T-helper 1 cell treated with Interleukin-12 subunit alpha and Interleukin-12 subunit beta and Interleukin-4 antibody, amounts not matched to agents 30 μg/mL and 1 μg/mL, for 36 hours (primary cell): ENCODE results near the gene WDR43.

ENCODE experiments used
- H3K27ac Mint-ChIP-seq: one replicate; pipeline ENCODE4 v1.8.0; 2021; ENCODE audit warnings: mild to moderate bottlenecking, mixed read lengths
- H3K27me3 Mint-ChIP-seq: one replicate; pipeline ENCODE4 v1.8.0; 2021; ENCODE audit warnings: low read depth, mixed read lengths
- H3K36me3 Mint-ChIP-seq: one replicate; pipeline ENCODE4 v1.8.0; 2021; ENCODE audit warnings: low read depth, mixed read lengths
- H3K4me1 Mint-ChIP-seq: one replicate; pipeline ENCODE4 v1.8.0; 2021; ENCODE audit warnings: low read depth, mixed read lengths
- H3K4me3 Mint-ChIP-seq: one replicate; pipeline ENCODE4 v1.8.0; 2021; ENCODE audit warnings: mild to moderate bottlenecking, moderate library complexity, mixed read lengths
- H3K9me3 Mint-ChIP-seq: one replicate; pipeline ENCODE4 v1.8.0; 2021; ENCODE audit warnings: mixed read lengths

Gene WDR43

GRCh38 chr2:28934769-28935168 lies 40.3 kb downstream of the WDR43 start:
- Mint-ChIP-seq H3K27ac (no peak overlapping the region), H3K9me3 (no peaks in the 10 kb centered on the region), H3K4me3 (no peak overlapping the region), H3K36me3 (peaks cover 42% of the 10 kb centered on the region), H3K27me3 (no peaks in the 10 kb centered on the region), H3K4me1 (peaks cover 3% of the 10 kb centered on the region)

DNA sequence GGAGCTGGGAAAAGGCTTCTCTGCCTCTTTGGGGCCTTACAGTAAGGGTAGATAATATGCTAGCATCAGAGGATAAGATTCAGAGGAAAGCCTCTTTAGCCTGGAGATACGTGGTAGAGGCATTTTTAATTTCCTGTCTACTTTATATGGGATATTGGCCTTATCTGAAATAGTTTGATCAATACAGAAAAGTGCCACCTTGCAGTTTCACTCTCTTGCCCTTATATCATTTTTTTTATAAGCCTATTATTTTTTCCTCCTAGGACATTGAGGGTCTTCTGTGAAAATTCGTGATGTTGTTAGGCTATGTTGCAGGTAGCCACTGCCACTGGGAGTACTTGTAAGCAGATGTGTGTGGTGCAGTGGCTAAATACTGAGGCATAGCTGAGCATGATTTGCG lies 46.5 kb downstream of the WDR43 start:
- Mint-ChIP-seq H3K27me3 (no peaks in the 10 kb centered on the region), H3K4me3 (no peak overlapping the region), H3K9me3 (no peaks in the 10 kb centered on the region), H3K4me1 (peaks cover 8% of the 10 kb centered on the region), H3K27ac (peak overlapping the region; percentile 52), H3K36me3 (peaks cover 55% of the 10 kb centered on the region)

- Mint-ChIP-seq H3K36me3 (peaks cover 51% of the 10 kb centered on the region), H3K9me3 (no peaks in the 10 kb centered on the region), H3K27ac (peak overlapping the region; percentile 8)
Measured at GRCh38 chr2:28944535-28945248, 50.2 kb downstream of the WDR43 start.

DNA sequence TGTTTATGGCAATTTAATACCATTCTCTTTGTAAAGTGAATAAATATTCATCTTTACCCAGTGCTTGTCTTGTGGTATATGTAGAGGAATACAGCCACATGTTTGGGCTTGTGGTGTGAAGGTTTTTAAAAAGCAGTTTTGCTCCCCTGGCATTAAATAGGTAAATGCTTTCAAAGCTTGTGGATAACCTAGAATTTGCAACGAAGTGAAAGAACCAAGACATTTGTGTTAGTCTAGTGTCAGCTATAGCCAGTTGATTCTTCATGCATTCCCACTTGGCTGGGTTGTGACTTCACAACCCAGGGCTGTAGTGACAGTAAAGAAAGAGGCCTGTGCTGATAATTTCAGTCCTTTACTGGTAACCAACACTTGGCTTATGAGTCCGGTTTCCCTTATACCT lies 53.7 kb downstream of the WDR43 start:
- Mint-ChIP-seq H3K27me3 (no peaks in the 10 kb centered on the region), H3K9me3 (no peaks in the 10 kb centered on the region), H3K4me3 (no peak overlapping the region), H3K27ac (no peak overlapping the region), H3K4me1 (peaks cover 7% of the 10 kb centered on the region), H3K36me3 (peaks cover 36% of the 10 kb centered on the region)

More at GRCh38 chr2:28944535-28945248, 50.2 kb downstream of the WDR43 start:
- Mint-ChIP-seq H3K27me3 (no peaks in the 10 kb centered on the region), H3K4me1 (peaks cover 6% of the 10 kb centered on the region), H3K4me3 (no peak overlapping the region)

DNA sequence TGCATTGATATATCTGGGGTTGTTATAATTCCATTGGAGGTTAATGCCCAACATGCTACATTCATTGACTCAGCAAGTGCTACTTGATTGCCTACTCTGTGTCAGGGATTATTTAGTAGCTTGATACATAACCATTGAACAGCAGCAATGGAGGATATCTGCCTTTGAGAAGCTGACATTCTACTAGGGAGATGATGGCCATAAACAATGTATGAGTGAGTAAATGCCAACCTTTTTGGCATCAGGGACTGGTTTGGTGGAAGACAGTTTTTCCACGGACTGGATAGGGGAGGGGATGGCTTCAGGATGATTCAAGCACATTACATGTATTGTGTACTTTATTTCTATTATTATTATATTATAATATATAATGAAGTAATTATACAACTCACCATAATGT lies 54.7 kb downstream of the WDR43 start:
- Mint-ChIP-seq H3K27me3 (no peaks in the 10 kb centered on the region), H3K4me1 (peaks cover 7% of the 10 kb centered on the region), H3K36me3 (peaks cover 28% of the 10 kb centered on the region), H3K9me3 (no peaks in the 10 kb centered on the region), H3K27ac (no peak overlapping the region), H3K4me3 (no peak overlapping the region)

DNA sequence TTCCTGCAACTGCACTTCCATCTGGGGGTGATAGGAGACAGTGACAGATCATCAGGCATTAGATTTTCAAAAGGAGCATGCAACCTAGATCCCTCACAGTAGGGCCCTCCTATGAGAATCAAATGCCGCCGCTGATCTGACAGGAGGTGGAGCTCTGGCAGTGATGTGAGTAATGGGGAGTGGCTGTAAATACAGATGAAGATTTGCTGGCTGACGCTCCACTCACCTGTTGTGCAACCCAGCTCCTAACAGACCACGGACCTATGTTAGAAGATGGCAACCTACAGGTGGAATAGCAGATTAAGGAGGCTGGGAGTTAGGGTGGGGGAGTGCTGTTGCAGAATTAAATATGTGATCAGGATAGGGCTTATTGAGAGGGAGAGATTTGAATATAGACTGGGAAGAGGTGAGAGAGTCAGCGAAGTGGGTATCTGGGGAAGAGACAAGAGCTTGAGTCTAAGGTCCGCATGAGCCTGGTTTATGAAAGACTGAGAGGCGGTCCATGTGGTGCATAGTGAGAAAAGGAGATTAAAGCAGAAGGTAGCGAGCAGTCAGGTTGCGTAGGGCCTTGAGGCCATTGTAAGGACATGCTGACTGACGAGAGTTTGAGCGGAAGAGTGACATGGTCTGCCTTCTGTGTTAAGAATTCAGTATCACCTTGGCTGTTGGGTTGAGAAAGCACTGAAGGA lies 55.3 kb downstream of the WDR43 start:
- no peak overlapping the region for H3K27ac Mint-ChIP-seq
- H3K4me3 Mint-ChIP-seq: no peak overlapping the region
- H3K9me3 Mint-ChIP-seq: no peaks in the 10 kb centered on the region
- peaks cover 5% of the 10 kb centered on the region for H3K4me1 Mint-ChIP-seq
- no peaks in the 10 kb centered on the region for H3K27me3 Mint-ChIP-seq
- peaks cover 24% of the 10 kb centered on the region for H3K36me3 Mint-ChIP-seq

DNA sequence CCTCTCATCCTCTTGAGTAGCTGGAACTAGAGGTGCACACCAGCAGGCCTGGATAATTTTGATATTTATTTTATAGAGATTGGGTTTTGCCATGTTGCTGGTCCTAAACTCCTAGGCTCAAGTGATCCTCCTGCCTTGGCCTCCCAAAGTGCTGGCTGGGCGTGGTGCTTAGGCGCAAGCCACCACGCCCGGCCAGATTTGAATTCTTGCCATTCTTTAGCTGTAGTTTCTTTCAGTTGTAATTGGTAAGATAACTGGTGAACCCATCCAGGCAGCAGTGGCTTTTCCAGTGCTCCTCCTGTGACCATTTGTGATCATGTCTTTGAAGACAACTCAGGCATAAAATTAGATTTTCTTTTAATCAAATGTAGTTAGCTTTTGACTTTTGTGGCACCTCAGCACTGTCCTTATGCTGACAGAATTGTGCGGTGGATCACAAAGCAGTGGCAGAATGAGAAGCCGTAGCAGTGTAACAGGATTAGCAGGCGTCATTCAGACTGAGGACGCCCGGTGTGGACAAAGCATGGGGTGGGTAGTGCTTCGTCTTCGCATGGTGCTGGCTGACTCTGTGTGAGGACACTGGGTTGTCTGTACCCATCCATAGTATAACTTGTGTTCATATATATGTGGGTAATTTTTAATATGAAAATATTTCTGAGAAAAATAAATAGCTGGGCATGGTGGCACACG lies 56.6 kb downstream of the WDR43 start:
- Mint-ChIP-seq H3K4me3 (no peak overlapping the region), H3K4me1 (peaks cover 5% of the 10 kb centered on the region), H3K27ac (no peak overlapping the region), H3K27me3 (no peaks in the 10 kb centered on the region), H3K9me3 (no peaks in the 10 kb centered on the region), H3K36me3 (peaks cover 16% of the 10 kb centered on the region)

GRCh38 chr2:28951910-28952835 lies 57.7 kb downstream of the WDR43 start:
- H3K4me1 Mint-ChIP-seq: peaks cover 6% of the 10 kb centered on the region
- H3K4me3 Mint-ChIP-seq: no peak overlapping the region
- no peaks in the 10 kb centered on the region for H3K27me3 Mint-ChIP-seq
- H3K36me3 Mint-ChIP-seq: peaks cover 11% of the 10 kb centered on the region
- no peaks in the 10 kb centered on the region for H3K9me3 Mint-ChIP-seq
- no peak overlapping the region for H3K27ac Mint-ChIP-seq

DNA sequence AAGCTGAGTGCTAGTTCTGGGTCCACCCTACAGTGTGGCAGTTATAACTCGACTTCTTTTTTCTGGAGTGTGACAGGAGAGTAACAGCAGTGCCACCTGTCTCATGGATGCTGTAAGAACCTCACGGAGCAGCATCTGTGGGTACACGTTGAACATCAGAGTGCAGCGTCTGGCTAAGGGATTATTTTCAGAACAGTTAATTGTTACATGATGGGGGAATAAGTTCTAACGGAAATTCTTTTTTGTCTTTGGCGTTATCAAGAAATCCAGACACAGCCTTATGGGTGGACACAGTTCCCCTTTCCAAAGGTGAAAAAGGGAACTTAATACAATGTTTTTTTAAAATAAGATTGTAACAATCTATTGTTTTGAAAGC lies 58.4 kb downstream of the WDR43 start:
- Mint-ChIP-seq H3K9me3 (no peaks in the 10 kb centered on the region), H3K4me3 (no peak overlapping the region), H3K36me3 (peaks cover 11% of the 10 kb centered on the region), H3K27me3 (peaks cover 3% of the 10 kb centered on the region), H3K27ac (no peak overlapping the region), H3K4me1 (peaks cover 8% of the 10 kb centered on the region)

DNA sequence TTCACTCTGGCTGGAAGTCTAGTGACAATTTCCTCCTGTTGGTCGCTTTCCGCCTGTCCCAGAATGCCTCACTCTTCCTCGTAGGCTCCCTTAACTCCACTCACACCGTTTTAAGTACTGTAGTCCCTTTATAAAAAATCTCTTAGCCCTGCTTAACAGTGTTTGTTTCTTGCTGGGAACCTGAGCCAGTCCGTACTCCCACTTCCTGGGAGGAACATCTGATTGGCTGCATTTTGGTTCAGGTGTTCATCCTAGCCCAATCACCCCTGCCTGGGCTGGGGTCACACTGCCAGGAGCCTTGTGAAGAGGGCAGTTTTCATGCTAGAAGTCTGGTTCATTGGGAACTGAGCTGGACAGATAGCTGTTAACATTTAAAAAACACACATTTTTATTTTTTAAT lies 61.0 kb downstream of the WDR43 start:
- Mint-ChIP-seq H3K27ac (no peak overlapping the region), H3K4me1 (peaks cover 9% of the 10 kb centered on the region), H3K27me3 (peaks cover 3% of the 10 kb centered on the region), H3K36me3 (peaks cover under 1% of the 10 kb centered on the region), H3K4me3 (no peak overlapping the region), H3K9me3 (no peaks in the 10 kb centered on the region)

GRCh38 chr2:28956415-28956826 lies 62.0 kb downstream of the WDR43 start:
- Mint-ChIP-seq H3K27ac (no peak overlapping the region), H3K9me3 (no peaks in the 10 kb centered on the region), H3K36me3 (no peaks in the 10 kb centered on the region), H3K27me3 (peaks cover 3% of the 10 kb centered on the region), H3K4me3 (no peak overlapping the region), H3K4me1 (peaks cover 9% of the 10 kb centered on the region)

- peaks cover 6% of the 10 kb centered on the region for H3K27me3 Mint-ChIP-seq
- no peaks in the 10 kb centered on the region for H3K9me3 Mint-ChIP-seq
- no peaks in the 10 kb centered on the region for H3K36me3 Mint-ChIP-seq
- H3K4me3 Mint-ChIP-seq: no peak overlapping the region
- H3K27ac Mint-ChIP-seq: no peak overlapping the region
- peaks cover 9% of the 10 kb centered on the region for H3K4me1 Mint-ChIP-seq
Measured at GRCh38 chr2:28956890-28957289, 62.4 kb downstream of the WDR43 start.

- Mint-ChIP-seq H3K27me3 (peaks cover 18% of the 10 kb centered on the region), H3K9me3 (no peaks in the 10 kb centered on the region), H3K27ac (no peak overlapping the region), H3K4me1 (peaks cover 9% of the 10 kb centered on the region), H3K4me3 (no peak overlapping the region), H3K36me3 (no peaks in the 10 kb centered on the region)
Measured at GRCh38 chr2:28958689-28959088, 64.2 kb downstream of the WDR43 start.

- no peaks in the 10 kb centered on the region for H3K9me3 Mint-ChIP-seq
- H3K36me3 Mint-ChIP-seq: no peaks in the 10 kb centered on the region
- H3K27ac Mint-ChIP-seq: no peak overlapping the region
- H3K4me1 Mint-ChIP-seq: peaks cover 9% of the 10 kb centered on the region
- no peak overlapping the region for H3K4me3 Mint-ChIP-seq
- peaks cover 23% of the 10 kb centered on the region for H3K27me3 Mint-ChIP-seq
Measured at GRCh38 chr2:28960401-28960800, 65.9 kb downstream of the WDR43 start.
